Uterus (tissue), 4 donors: ENCODE data around the gene PDPK1. TPM values are rescaled to one million over a fixed set of nuclear protein-coding genes. Genes with fewer than 3 reads are reported as not detected.
"Not testable (repeated sequence)": the region's sequence is repeated elsewhere in the genome, so short reads cannot be mapped to it uniquely, and the experiment has no call there.

Experiments
- DNase-seq, 2 donors: peaks; one replicate each; pipeline ENCODE4 v3.0.0-alpha.2; 2019 to 2020
- H3K27ac ChIP-seq, 2 donors: fragments of 200-600 bp; sonication (generic); 1 replicate in 1 of 2; 2 replicates in 1 of 2; pipeline ENCODE4 v1.5.1; 2016 to 2018
- H3K27me3 ChIP-seq, 2 donors: fragments of 200-600 bp; sonication (generic); one replicate each; pipeline ENCODE4 v1.5.1; 2018 to 2019; ENCODE audit warnings: control low read depth in 1 of 2
- H3K36me3 ChIP-seq, 2 donors: fragments of 200-600 bp; sonication (generic); one replicate each; pipeline ENCODE4 v1.5.1; 2019; ENCODE audit warnings: control low read depth in 1 of 2
- H3K4me1 ChIP-seq, 2 donors: fragments of 200-600 bp; sonication (generic); one replicate each; pipeline ENCODE4 v1.5.1; 2018 to 2019; ENCODE audit warnings: control low read depth in 1 of 2
- H3K4me3 ChIP-seq, 2 donors: fragments of 200-600 bp; sonication (generic); 1 replicate in 1 of 2; 2 replicates in 1 of 2; pipeline ENCODE4 v1.5.1; 2018 to 2019; ENCODE audit warnings: mild to moderate bottlenecking in 1 of 2
- H3K9me3 ChIP-seq, 2 donors: fragments of 200-600 bp; sonication (generic); one replicate each; pipeline ENCODE4 v1.5.1; 2019; ENCODE audit warnings: control low read depth in 1 of 2
- CTCF ChIP-seq, 4 experiments: fragments of 200-600 bp in 2 of 4; fragments of 450-650 bp in 2 of 4; sonication (generic) in 2 of 4; IDR thresholded peaks; one replicate each; pipeline ENCODE4 v1.5.1; 2016 to 2019; ENCODE audit warnings: antibody characterized with exemption in 4 of 4, mild to moderate bottlenecking in 2 of 4, moderate library complexity in 1 of 4
- intact Hi-C: fragments of 100-400 bp; cut with DNase I; formaldehyde crosslinking; loops from one replicate; pipeline ENCODE4 v1.15.1; 2023; ENCODE audit warnings: low total_unique reads
- total RNA-seq, 4 donors: library from RNA; depleted of rRNA in 3 of 4; stranded (reverse); fragments of >200 nt in 3 of 4; gene quantifications; one replicate each; pipeline versions ENCODE4 v1.1.0 to v1.2.4, GENCODE V29; 2014 to 2023
- donor health status: DM: yes; HTN: yes; CAD: no.

The PDPK1 gene
- total RNA-seq, 4 donors from 2014 or later: 11.0 to 66.2 (median 23.9) TPM

- intact Hi-C loops, H3K27ac ChIP-seq, H3K4me1 ChIP-seq, H3K36me3 ChIP-seq, H3K27me3 ChIP-seq, H3K9me3 ChIP-seq, H3K4me3 ChIP-seq: not testable (repeated sequence)
- TF ChIP-seq CTCF (IDR thresholded peaks at IDR 0.05): peak in 2 of 4 experiments; percentile 15 to 24
- DNase-seq: peak in 1 of 2 donors; percentile 27
These were observed 2.1 kb downstream of the PDPK1 start for GRCh38 chr16:2539845-2540458.

- intact Hi-C loops, H3K27ac ChIP-seq, DNase-seq, H3K4me3 ChIP-seq, H3K4me1 ChIP-seq, H3K36me3 ChIP-seq, H3K27me3 ChIP-seq, H3K9me3 ChIP-seq: not testable (repeated sequence)
These were observed 3.1 kb downstream of the PDPK1 start for GRCh38 chr16:2540912-2541311.

GRCh38 chr16:2541409-2541808 lies 3.6 kb downstream of the PDPK1 start:
- H3K9me3 ChIP-seq, H3K27me3 ChIP-seq, H3K36me3 ChIP-seq, H3K4me3 ChIP-seq, DNase-seq, H3K27ac ChIP-seq, H3K4me1 ChIP-seq, intact Hi-C loops: not testable (repeated sequence)

- intact Hi-C loops, H3K4me3 ChIP-seq, H3K27ac ChIP-seq, H3K4me1 ChIP-seq, H3K27me3 ChIP-seq, H3K36me3 ChIP-seq, DNase-seq, H3K9me3 ChIP-seq: not testable (repeated sequence)
These were observed 6.0 kb downstream of the PDPK1 start for GRCh38 chr16:2543771-2544170.

GRCh38 chr16:2550283-2550878 lies 12.6 kb downstream of the PDPK1 start:
- H3K27me3 ChIP-seq, H3K27ac ChIP-seq, DNase-seq, intact Hi-C loops, H3K4me1 ChIP-seq, H3K36me3 ChIP-seq, H3K4me3 ChIP-seq, H3K9me3 ChIP-seq: not testable (repeated sequence)

GRCh38 chr16:2551420-2551889 lies 13.6 kb downstream of the PDPK1 start:
- peak in 1 of 2 donors; percentile 24 for DNase-seq
- H3K4me1 ChIP-seq, H3K4me3 ChIP-seq, H3K27me3 ChIP-seq, H3K9me3 ChIP-seq, H3K27ac ChIP-seq, H3K36me3 ChIP-seq, intact Hi-C loops: not testable (repeated sequence)
- peak in 1 of 4 experiments; percentile 12 for TF ChIP-seq CTCF (IDR thresholded peaks at IDR 0.05)

GRCh38 chr16:2554709-2555425 lies 17.0 kb downstream of the PDPK1 start:
- H3K9me3 ChIP-seq, H3K4me1 ChIP-seq, DNase-seq, intact Hi-C loops, H3K4me3 ChIP-seq, H3K27me3 ChIP-seq, H3K36me3 ChIP-seq, H3K27ac ChIP-seq: not testable (repeated sequence)

GRCh38 chr16:2557150-2557549 lies 19.3 kb downstream of the PDPK1 start:
- H3K4me3 ChIP-seq, intact Hi-C loops, H3K27ac ChIP-seq, H3K4me1 ChIP-seq, DNase-seq, H3K27me3 ChIP-seq, H3K36me3 ChIP-seq, H3K9me3 ChIP-seq: not testable (repeated sequence)

- H3K36me3 ChIP-seq, H3K27me3 ChIP-seq, H3K9me3 ChIP-seq, intact Hi-C loops, DNase-seq, H3K27ac ChIP-seq, H3K4me1 ChIP-seq, H3K4me3 ChIP-seq: not testable (repeated sequence)
These were observed 22.4 kb downstream of the PDPK1 start for GRCh38 chr16:2560131-2560797.
